HG03439 (cell line): Measurements from ENCODE around the gene TP53TG5.

Experiments
- ATAC-seq: cut with Tn5 transposase; IDR thresholded peaks from one replicate; pipeline ENCODE4 v1.9.1; 2021; ENCODE audit warnings: mild to moderate bottlenecking, moderate library complexity; ENCODE audit not compliant: unreplicated experiment

TP53TG5 gene

GRCh38 chr20:45329497-45330319 lies 48.4 kb downstream of the TP53TG5 start:
- ATAC-seq, result no peak

- no peak for ATAC-seq
Observed at GRCh38 chr20:45328451-45328850, 49.7 kb downstream of the TP53TG5 start.

- ATAC-seq, result no peak
Observed at GRCh38 chr20:45325371-45325770, 52.8 kb downstream of the TP53TG5 start.

GRCh38 chr20:45323731-45324130 lies 54.4 kb downstream of the TP53TG5 start:
- ATAC-seq, result no peak

- no peak for ATAC-seq
Observed at GRCh38 chr20:45322952-45323383, 55.2 kb downstream of the TP53TG5 start.
